ENCODE data around the gene CNN1. TPM values are rescaled to one million over a fixed set of nuclear protein-coding genes. Genes with fewer than 3 reads are reported as not detected.

Gene CNN1
- polyA plus RNA-seq, 1 of the 3 experiments (the other 2 are of a cell fraction), result 4.6 TPM

- WGBS (ENCODE audit: low lambda C conversion rate), result 94% methylated on average over 6 of the region's 6 CpGs
- CTCF ChIA-PET, result interaction anchor here (2.1 kb wide), 1 partner anchor 11 kb away, joined by 8 read pairs; no protein-coding TSS in a partner anchor
- Histone ChIP-seq H3K27ac (ENCODE audit: low read depth in 2 of 2, low read length in 1 of 2) (no peak overlapping the region), H4K20me1 (ENCODE audit: insufficient read depth) (no peaks in the 10 kb centered on the region), H3K36me3 (replicated peaks in 1 of 2; ENCODE audit: control insufficient read depth in 1 of 2, insufficient read depth in 2 of 2, low read length in 1 of 2) (peaks cover 0 to 3% of the 10 kb centered on the region in 2 experiments), H3F3A (replicated peaks; ENCODE audit: insufficient read depth) (peaks cover 7% of the 10 kb centered on the region), H3K9me3 (no peaks in the 10 kb centered on the region), H2AFZ (ENCODE audit: low read depth) (no peak overlapping the region), H3K79me2 (ENCODE audit: insufficient read depth) (peaks cover 22% of the 10 kb centered on the region; the same call in 1 of the 2 replicates), H3K9ac (no peak overlapping the region), H3K9me2 (no peaks in the 10 kb centered on the region), H3K27me3 (ENCODE audit: insufficient read depth) (no peaks in the 10 kb centered on the region), H3K4me1 (ENCODE audit: control insufficient read depth in 1 of 2, insufficient read depth in 2 of 2, low read depth in 1 of 2, low read length in 1 of 2) (peaks cover 9 to 12% of the 10 kb centered on the region in 2 experiments; a peak in 2 of 4 replicates), H3K4me2 (no peak overlapping the region), H3K4me3 (ENCODE audit: low read depth in 2 of 2, low read length in 1 of 2) (no peak overlapping the region)
- POLR2A ChIA-PET, result no interaction called here
- TF ChIP-seq EP300 (IDR thresholded peaks at IDR 0.05; ENCODE audit: borderline replicate concordance in 1 of 2, low read depth in 1 of 2, low read length in 1 of 2) (no peak), YY1 (IDR thresholded peaks at IDR 0.05; ENCODE audit: low read depth) (no peak)
- no peak for DNase-seq
These were observed 31.7 kb upstream of the CNN1 start for GRCh38 chr19:11506967-11507366.

DNA sequence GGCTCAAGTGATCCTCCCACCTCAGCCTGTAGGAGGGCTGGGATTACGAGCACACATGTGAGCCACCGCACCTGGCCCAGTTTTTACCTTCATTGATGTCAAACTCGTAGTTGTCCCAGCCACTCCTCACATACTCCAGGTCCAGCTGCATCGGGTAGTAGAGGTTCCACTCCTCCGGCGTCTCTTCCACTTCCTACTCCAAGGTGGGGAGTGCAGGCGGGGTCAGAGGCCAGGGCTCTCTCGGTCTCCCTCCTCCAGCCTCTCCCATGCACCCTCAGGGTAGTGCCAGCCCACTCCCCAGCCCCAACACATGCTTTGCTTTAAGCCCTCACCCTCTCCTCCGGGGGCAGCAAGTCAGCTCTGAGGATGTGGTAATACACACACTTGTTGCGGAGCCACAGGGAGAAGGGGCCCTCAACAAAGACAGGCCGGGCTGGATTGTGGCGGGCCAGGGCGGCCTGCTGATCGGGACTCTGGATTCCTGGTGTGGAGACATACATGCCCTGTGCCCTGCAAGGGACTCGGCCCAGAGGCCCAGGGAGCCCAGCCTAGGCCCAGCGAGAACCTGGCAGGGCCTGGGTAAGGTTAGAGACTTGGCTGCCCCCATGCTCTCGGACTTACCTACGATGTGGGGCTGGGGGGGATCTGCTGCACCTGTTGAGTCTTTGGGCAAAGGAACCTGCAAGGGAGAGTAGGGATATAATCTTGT lies 31.1 kb upstream of the CNN1 start:
- ChIA-PET CTCF (interaction anchor here (1.0 kb wide), 1 partner anchor 25 kb away, joined by 3 read pairs; no protein-coding TSS in a partner anchor), POLR2A (no interaction called here)
- TF ChIP-seq RAD21 (IDR thresholded peaks at IDR 0.05; ENCODE audit: low read length) (no peak), ELF1 (IDR thresholded peaks at IDR 0.05) (no peak), CHD2 (IDR thresholded peaks at IDR 0.05; ENCODE audit: low read length, partially characterized antibody) (no peak), MEF2A (IDR thresholded peaks at IDR 0.05; ENCODE audit: borderline replicate concordance, low read depth) (no peak), MXI1 (IDR thresholded peaks at IDR 0.05; ENCODE audit: low read depth, low read length) (no peak), SMC3 (IDR thresholded peaks at IDR 0.05; ENCODE audit: low read depth, low read length) (no peak), EZH2phosphoT487 (IDR thresholded peaks at IDR 0.05; ENCODE audit: borderline replicate concordance, low read depth) (no peak), RCOR1 (IDR thresholded peaks at IDR 0.05; ENCODE audit: low read length) (no peak)
- TF ChIP-seq, protein P1, sequence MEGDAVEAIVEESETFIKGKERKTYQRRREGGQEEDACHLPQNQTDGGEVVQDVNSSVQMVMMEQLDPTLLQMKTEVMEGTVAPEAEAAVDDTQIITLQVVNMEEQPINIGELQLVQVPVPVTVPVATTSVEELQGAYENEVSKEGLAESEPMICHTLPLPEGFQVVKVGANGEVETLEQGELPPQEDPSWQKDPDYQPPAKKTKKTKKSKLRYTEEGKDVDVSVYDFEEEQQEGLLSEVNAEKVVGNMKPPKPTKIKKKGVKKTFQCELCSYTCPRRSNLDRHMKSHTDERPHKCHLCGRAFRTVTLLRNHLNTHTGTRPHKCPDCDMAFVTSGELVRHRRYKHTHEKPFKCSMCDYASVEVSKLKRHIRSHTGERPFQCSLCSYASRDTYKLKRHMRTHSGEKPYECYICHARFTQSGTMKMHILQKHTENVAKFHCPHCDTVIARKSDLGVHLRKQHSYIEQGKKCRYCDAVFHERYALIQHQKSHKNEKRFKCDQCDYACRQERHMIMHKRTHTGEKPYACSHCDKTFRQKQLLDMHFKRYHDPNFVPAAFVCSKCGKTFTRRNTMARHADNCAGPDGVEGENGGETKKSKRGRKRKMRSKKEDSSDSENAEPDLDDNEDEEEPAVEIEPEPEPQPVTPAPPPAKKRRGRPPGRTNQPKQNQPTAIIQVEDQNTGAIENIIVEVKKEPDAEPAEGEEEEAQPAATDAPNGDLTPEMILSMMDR (IDR thresholded peaks at IDR 0.05), result no peak
- Histone ChIP-seq H3K4me2 (no peak overlapping the region), H3K4me1 (ENCODE audit: control insufficient read depth in 1 of 2, insufficient read depth in 2 of 2, low read depth in 1 of 2, low read length in 1 of 2) (peaks cover 9 to 12% of the 10 kb centered on the region in 2 experiments; a peak in 2 of 4 replicates), H3F3A (replicated peaks; ENCODE audit: insufficient read depth) (peaks cover 7% of the 10 kb centered on the region), H3K9me2 (no peaks in the 10 kb centered on the region), H3K27ac (ENCODE audit: low read depth in 2 of 2, low read length in 1 of 2) (no peak overlapping the region), H4K20me1 (ENCODE audit: insufficient read depth) (no peaks in the 10 kb centered on the region), H2AFZ (ENCODE audit: low read depth) (no peak overlapping the region), H3K9ac (no peak overlapping the region), H3K9me3 (no peaks in the 10 kb centered on the region), H3K4me3 (ENCODE audit: low read depth in 2 of 2, low read length in 1 of 2) (no peak overlapping the region), H3K79me2 (ENCODE audit: insufficient read depth) (peaks cover 21% of the 10 kb centered on the region; the same call in 1 of the 2 replicates), H3K36me3 (replicated peaks in 1 of 2; ENCODE audit: control insufficient read depth in 1 of 2, insufficient read depth in 2 of 2, low read length in 1 of 2) (peaks cover 0 to 3% of the 10 kb centered on the region in 2 experiments), H3K27me3 (ENCODE audit: insufficient read depth) (no peaks in the 10 kb centered on the region)
- no peak for DNase-seq
- 93% methylated on average over 14 of the region's 18 CpGs for WGBS (ENCODE audit: low lambda C conversion rate)
